HEK293 (cell line): Measurements from ENCODE around the gene DPEP1.

Source experiments
- CTCF ChIA-PET: fragments of 350-600 bp; formaldehyde crosslinking; extraction: SDS; loops from one replicate; lab custom pipeline; 2021; ENCODE audit warnings: antibody characterized with exemption; lab: Yijun Ruan, JAX
- POLR2A ChIA-PET: fragments of 300-600 bp; formaldehyde crosslinking; extraction: SDS; loops from one replicate; lab custom pipeline; 2020; ENCODE audit warnings: antibody characterized with exemption, inconsistent platforms; lab: Yijun Ruan, JAX
- H3K27ac ChIP-seq: fragments of 200-500 bp; sonication (Bioruptor generic); 2 replicates; pipeline ENCODE4 v1.5.1; 2014; ENCODE audit warnings: low read depth, low read length, control low read depth, inconsistent platforms; ENCODE audit errors: extremely low read depth
- H3K36me3 ChIP-seq, 2 experiments: fragments of 200-500 bp in 1 of 2; sonication (Bioruptor generic) in 1 of 2; 1 replicate in 1 of 2; 2 replicates in 1 of 2; pipeline ENCODE4 v1.5.1; 2014 to 2017; ENCODE audit warnings: inconsistent platforms in 2 of 2, low read length in 2 of 2; ENCODE audit not compliant: control insufficient read depth in 2 of 2, insufficient read depth in 1 of 2
- H3K4me1 ChIP-seq: fragments of 200-500 bp; sonication (Bioruptor generic); 2 replicates; pipeline ENCODE4 v1.5.1; 2014; ENCODE audit warnings: mild to moderate bottlenecking, low read length, inconsistent platforms; ENCODE audit not compliant: control insufficient read depth, insufficient read depth
- H3K4me3 ChIP-seq: 2 replicates; pipeline ENCODE4 v1.5.1; 2011; ENCODE audit warnings: low read depth, mild to moderate bottlenecking, control low read depth, low read length, moderate library complexity
- H3K9me3 ChIP-seq: fragments of 200-500 bp; sonication (Bioruptor generic); 2 replicates; pipeline ENCODE4 v1.5.1; 2014; ENCODE audit warnings: low read depth, low read length, inconsistent platforms; ENCODE audit not compliant: control insufficient read depth, insufficient read depth
- CTCF ChIP-seq: fragments of 450-650 bp; formaldehyde crosslinking; IDR thresholded peaks from 2 replicates; pipeline ENCODE4 v1.5.1; 2016; ENCODE audit warnings: missing biosample characterization, missing genetic modification characterization
- HIC1 ChIP-seq: fragments of 450-650 bp; formaldehyde crosslinking; IDR thresholded peaks from 2 replicates; pipeline ENCODE4 v1.5.1; 2016; ENCODE audit warnings: missing biosample characterization, missing genetic modification characterization
- KLF1 ChIP-seq: fragments of 450-650 bp; formaldehyde crosslinking; IDR thresholded peaks from 2 replicates; pipeline ENCODE4 v1.5.1; 2016; ENCODE audit warnings: missing biosample characterization, missing genetic modification characterization
- KLF16 ChIP-seq: fragments of 450-650 bp; formaldehyde crosslinking; IDR thresholded peaks from 2 replicates; pipeline ENCODE4 v1.5.1; 2017; ENCODE audit warnings: missing biosample characterization, missing genetic modification characterization
- KLF9 ChIP-seq: fragments of 450-650 bp; formaldehyde crosslinking; IDR thresholded peaks from 2 replicates; pipeline ENCODE4 v1.5.1; 2016; ENCODE audit warnings: missing biosample characterization, missing genetic modification characterization, low read depth
- PATZ1 ChIP-seq: fragments of 450-650 bp; formaldehyde crosslinking; IDR thresholded peaks from 2 replicates; pipeline ENCODE4 v1.5.1; 2016; ENCODE audit warnings: missing biosample characterization, missing genetic modification characterization
- ZBTB17 ChIP-seq: fragments of 450-650 bp; formaldehyde crosslinking; IDR thresholded peaks from 2 replicates; pipeline ENCODE4 v1.5.1; 2016; ENCODE audit warnings: missing biosample characterization, missing genetic modification characterization
- ZNF19 ChIP-seq: fragments of 450-650 bp; formaldehyde crosslinking; IDR thresholded peaks from 2 replicates; pipeline ENCODE4; 2016; ENCODE audit warnings: missing biosample characterization, missing genetic modification characterization, low read depth
- ZNF2 ChIP-seq: fragments of 450-650 bp; formaldehyde crosslinking; IDR thresholded peaks from 2 replicates; pipeline ENCODE4 v1.5.1; 2016; ENCODE audit warnings: missing biosample characterization, missing genetic modification characterization
- ZNF335 ChIP-seq: fragments of 450-650 bp; formaldehyde crosslinking; conservative IDR thresholded peaks from 2 replicates; pipeline ENCODE4 v1.5.1; 2016; ENCODE audit warnings: missing biosample characterization, missing genetic modification characterization
- ZNF341 ChIP-seq: fragments of 450-650 bp; formaldehyde crosslinking; IDR thresholded peaks from 2 replicates; pipeline ENCODE4; 2016; ENCODE audit warnings: low read depth, missing biosample characterization, missing genetic modification characterization
- ZNF350 ChIP-seq: fragments of 450-650 bp; formaldehyde crosslinking; IDR thresholded peaks from 2 replicates; pipeline ENCODE4 v1.5.0; 2017; ENCODE audit warnings: missing biosample characterization, mild to moderate bottlenecking, missing genetic modification characterization
- ZNF426 ChIP-seq: fragments of 450-650 bp; formaldehyde crosslinking; IDR thresholded peaks from 2 replicates; pipeline ENCODE4 v1.5.1; 2017; ENCODE audit warnings: missing biosample characterization, missing genetic modification characterization, mild to moderate bottlenecking, inconsistent platforms, moderate library complexity
- ZNF518A ChIP-seq: fragments of 450-650 bp; formaldehyde crosslinking; conservative IDR thresholded peaks from 2 replicates; pipeline ENCODE4 v1.5.1; 2016; ENCODE audit warnings: low read depth, missing biosample characterization, missing genetic modification characterization
- ZNF596 ChIP-seq: fragments of 450-650 bp; IDR thresholded peaks from 2 replicates; pipeline ENCODE4 v1.5.0; 2018; ENCODE audit warnings: missing biosample characterization, mild to moderate bottlenecking, missing genetic modification characterization, moderate library complexity
- ZNF692 ChIP-seq: fragments of 450-650 bp; formaldehyde crosslinking; IDR thresholded peaks from 2 replicates; pipeline ENCODE4 v1.5.1; 2016; ENCODE audit warnings: missing biosample characterization, missing genetic modification characterization
- ZSCAN30 ChIP-seq: fragments of 450-650 bp; IDR thresholded peaks from 2 replicates; pipeline ENCODE4 v1.5.1; 2018; ENCODE audit warnings: missing biosample characterization, mild to moderate bottlenecking, missing genetic modification characterization, moderate library complexity

DPEP1 gene

GRCh38 chr16:89686520-89687091 is 73.2 kb downstream of the DPEP1 start, which contains the start of gene CDK10 (continued):
- TF ChIP-seq ZNF518A (tag by site-specific recombination), result 0 out of 2 replicates have a peak, but pooled peaks have one; percentile 23
- 0 out of 2 replicates have a peak, but pooled peaks have one; percentile 36 for TF ChIP-seq KLF16 (tag by site-specific recombination)
- TF ChIP-seq ZNF335 (tag by site-specific recombination), result peak; percentile 96
- peak; percentile 51; the same call in 1 of the 2 replicates for TF ChIP-seq HIC1 (tag by site-specific recombination)
- TF ChIP-seq PATZ1 (tag by site-specific recombination), result peak; percentile 80
- TF ChIP-seq KLF9 (tag by site-specific recombination), result peak; percentile 67
- TF ChIP-seq, all 188 proteins: peak for 33

GRCh38 chr16:89687092-89687940 is 73.9 kb downstream of the DPEP1 start:
- Histone ChIP-seq H3K36me3 (peaks cover 0 to 31% of the 10 kb centered on the region in 2 experiments; a peak in 1 of 3 replicates), H3K4me3 (peak overlapping the region; percentile 74), H3K9me3 (no peaks in the 10 kb centered on the region), H3K27ac (peak overlapping the region; percentile 79), H3K4me1 (no peaks in the 10 kb centered on the region)
- CTCF ChIA-PET, result no interaction called here
- POLR2A ChIA-PET, result interaction anchor here (0.6 to 1.4 kb wide), 10 partner anchors 8 to 542 kb away, joined by 3 to 10 read pairs (median 5); partner anchors contain the start of genes CHMP1A, SPATA2L and SPATA33
- TF ChIP-seq ZNF692 (tag by site-specific recombination), result peak; percentile 70
- no peak for TF ChIP-seq ZNF426
- no peak for TF ChIP-seq ZNF19
- TF ChIP-seq ZNF596 (tag by site-specific recombination), result 0 out of 2 replicates have a peak, but pooled peaks have one; percentile 1
- TF ChIP-seq ZNF2, result peak; percentile 14; the same call in 1 of the 2 replicates
- TF ChIP-seq CTCF (tag by site-specific recombination), result peak; percentile 50
- 0 out of 2 replicates have a peak, but pooled peaks have one; percentile 14 for TF ChIP-seq ZSCAN30
- peak; percentile 54 for TF ChIP-seq ZBTB17 (tag by site-specific recombination)
- TF ChIP-seq HIC1 (tag by site-specific recombination), result no peak
- TF ChIP-seq ZNF341 (tag by site-specific recombination), result 0 out of 2 replicates have a peak, but pooled peaks have one; percentile 18
- no peak for TF ChIP-seq ZNF350 (tag by site-specific recombination)
- peak; percentile 39 for TF ChIP-seq KLF1 (tag by site-specific recombination)
